Colonic mucosa (tissue), 4 donors: ENCODE measurements around the gene OR5J2. TPM values are rescaled to one million over a fixed set of nuclear protein-coding genes. Genes with fewer than 3 reads are reported as not detected.

ENCODE experiments used
- DNase-seq: peaks from one replicate; pipeline ENCODE4 v3.0.0-alpha.2; 2020
- H3K27ac ChIP-seq: fragments of 200-600 bp; one replicate; pipeline ENCODE4 v1.8.0; 2021
- H3K27me3 ChIP-seq: fragments of 200-600 bp; one replicate; pipeline ENCODE4 v1.8.0; 2021
- H3K36me3 ChIP-seq: fragments of 200-600 bp; one replicate; pipeline ENCODE4 v1.8.0; 2021
- H3K4me1 ChIP-seq: fragments of 200-600 bp; one replicate; pipeline ENCODE4 v1.8.0; 2021; ENCODE audit warnings: mild to moderate bottlenecking
- H3K4me3 ChIP-seq: fragments of 200-600 bp; one replicate; pipeline ENCODE4 v1.8.0; 2021
- H3K9ac ChIP-seq, 2 donors: one replicate each; pipeline ENCODE4 v1.7.0; 2013; ENCODE audit warnings: control low read depth in 2 of 2, low read depth in 2 of 2, low read length in 2 of 2
- H3K9me3 ChIP-seq: fragments of 200-600 bp; one replicate; pipeline ENCODE4 v1.8.0; 2021
- intact Hi-C: fragments of 100-400 bp; cut with DNase I; formaldehyde crosslinking; loops from one replicate; pipeline ENCODE4 v1.14.1; 2022
- total RNA-seq, 2 donors: library from RNA; stranded (reverse); fragmentation: NEBNext Ultra II Directional in 1 of 2; extraction: Animal tissue kit (Norgen Biotek cat#: 25700) in 1 of 2; gene quantifications; one replicate each; pipeline ENCODE4 v1.2.1, GENCODE V29; 2021
- TF ChIP-seq, protein P1 (sequence below): fragments of 200-600 bp; IDR thresholded peaks from one replicate; pipeline ENCODE4 v1.8.0; 2022; ENCODE audit warnings: antibody characterized with exemption, mild to moderate bottlenecking
- donor health status: healthy.
- donor health status: DM: no; HTN: no; CAD: no.
- donor health status: DM: no; HTN: no; CAD: no.

Gene OR5J2
- total RNA-seq, 2 donors from 2014 or later, result not detected

DNA sequence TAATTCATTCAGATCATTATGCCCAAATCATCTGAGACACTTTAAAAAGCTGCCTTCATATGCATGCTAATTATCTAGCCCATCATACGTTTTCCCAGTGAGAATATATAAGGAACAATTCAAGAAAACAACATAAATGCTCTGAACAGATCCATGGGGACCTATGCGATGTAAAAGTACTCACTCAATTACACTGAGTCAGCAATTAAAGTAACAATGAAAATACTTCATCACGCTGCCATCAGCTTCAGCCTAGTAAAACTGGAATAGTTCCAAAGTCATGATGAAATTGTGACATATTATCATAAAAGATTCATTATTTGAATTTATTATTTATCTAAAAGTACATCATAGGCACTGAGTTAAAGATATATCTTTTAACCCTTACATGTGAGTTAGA, 12.6 kb upstream of the OR5J2 start:
- Histone ChIP-seq H3K27me3 (no peaks in the 10 kb centered on the region), H3K4me1 (no peaks in the 10 kb centered on the region), H3K27ac (no peak overlapping the region), H3K4me3 (no peak overlapping the region), H3K36me3 (no peaks in the 10 kb centered on the region), H3K9me3 (no peaks in the 10 kb centered on the region), H3K9ac (no peak overlapping the region)
- intact Hi-C loops, result no loop called here
- TF ChIP-seq, protein P1, sequence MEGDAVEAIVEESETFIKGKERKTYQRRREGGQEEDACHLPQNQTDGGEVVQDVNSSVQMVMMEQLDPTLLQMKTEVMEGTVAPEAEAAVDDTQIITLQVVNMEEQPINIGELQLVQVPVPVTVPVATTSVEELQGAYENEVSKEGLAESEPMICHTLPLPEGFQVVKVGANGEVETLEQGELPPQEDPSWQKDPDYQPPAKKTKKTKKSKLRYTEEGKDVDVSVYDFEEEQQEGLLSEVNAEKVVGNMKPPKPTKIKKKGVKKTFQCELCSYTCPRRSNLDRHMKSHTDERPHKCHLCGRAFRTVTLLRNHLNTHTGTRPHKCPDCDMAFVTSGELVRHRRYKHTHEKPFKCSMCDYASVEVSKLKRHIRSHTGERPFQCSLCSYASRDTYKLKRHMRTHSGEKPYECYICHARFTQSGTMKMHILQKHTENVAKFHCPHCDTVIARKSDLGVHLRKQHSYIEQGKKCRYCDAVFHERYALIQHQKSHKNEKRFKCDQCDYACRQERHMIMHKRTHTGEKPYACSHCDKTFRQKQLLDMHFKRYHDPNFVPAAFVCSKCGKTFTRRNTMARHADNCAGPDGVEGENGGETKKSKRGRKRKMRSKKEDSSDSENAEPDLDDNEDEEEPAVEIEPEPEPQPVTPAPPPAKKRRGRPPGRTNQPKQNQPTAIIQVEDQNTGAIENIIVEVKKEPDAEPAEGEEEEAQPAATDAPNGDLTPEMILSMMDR, result no peak
- DNase-seq, result no peak

DNA sequence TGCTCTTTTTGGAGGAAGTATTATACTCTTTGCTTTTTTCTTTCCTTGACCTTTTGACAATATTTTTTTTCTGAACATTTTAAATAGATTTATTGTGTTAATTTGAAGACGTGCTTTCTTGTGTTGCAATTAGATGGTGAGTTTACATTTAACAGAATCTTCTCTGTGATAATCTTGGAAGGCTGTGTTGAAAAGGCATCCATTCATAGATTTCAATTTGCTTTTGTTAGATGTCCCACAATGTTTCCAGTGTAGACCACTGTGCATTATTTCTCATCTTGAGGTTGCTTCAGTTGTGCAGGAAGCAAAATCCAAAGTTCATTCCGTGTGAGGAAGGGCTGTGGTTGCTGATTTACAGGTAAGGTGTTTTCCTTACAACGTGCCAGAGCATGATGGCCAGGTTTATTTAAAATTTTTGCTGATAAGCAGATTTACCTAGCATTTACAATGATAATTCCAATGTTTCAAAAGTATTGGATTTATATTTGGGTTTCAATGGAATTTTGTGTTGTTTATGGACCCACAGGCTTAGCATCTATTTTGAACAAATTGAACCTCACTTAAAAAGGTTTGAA, 4.1 kb upstream of the OR5J2 start:
- no peak overlapping the region for H3K9ac ChIP-seq
- TF ChIP-seq, protein P1, result no peak
- no peak overlapping the region for H3K27ac ChIP-seq
- H3K4me3 ChIP-seq, result no peak overlapping the region
- no peaks in the 10 kb centered on the region for H3K27me3 ChIP-seq
- no peaks in the 10 kb centered on the region for H3K9me3 ChIP-seq
- no peaks in the 10 kb centered on the region for H3K36me3 ChIP-seq
- peak; percentile 23 for DNase-seq
- intact Hi-C loops, result no loop called here
- no peaks in the 10 kb centered on the region for H3K4me1 ChIP-seq

DNA sequence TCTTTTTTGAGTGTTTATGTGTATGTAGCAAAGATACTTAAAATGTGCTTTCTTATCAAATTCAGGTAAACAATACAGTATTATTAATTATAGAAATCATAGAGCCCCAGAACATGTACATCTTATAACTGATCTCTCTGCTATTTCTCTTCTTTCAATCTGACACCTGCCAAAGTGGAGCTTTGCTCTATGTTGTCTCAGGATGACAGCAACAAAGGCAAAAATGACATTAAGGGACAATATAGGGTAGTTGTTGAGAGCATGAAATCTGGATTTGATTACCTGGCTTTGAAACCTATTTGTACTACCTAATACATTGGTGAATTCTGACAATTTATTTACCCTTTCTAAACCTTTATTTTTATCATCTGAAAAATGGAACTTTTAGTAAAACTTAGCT, 7.0 kb downstream of the OR5J2 start:
- no peaks in the 10 kb centered on the region for H3K9me3 ChIP-seq
- TF ChIP-seq, protein P1, result no peak
- no peaks in the 10 kb centered on the region for H3K4me1 ChIP-seq
- no peak for DNase-seq
- intact Hi-C loops, result no loop called here
- no peak overlapping the region for H3K27ac ChIP-seq
- no peak overlapping the region for H3K9ac ChIP-seq
- H3K4me3 ChIP-seq, result no peak overlapping the region
- H3K27me3 ChIP-seq, result no peaks in the 10 kb centered on the region
- no peaks in the 10 kb centered on the region for H3K36me3 ChIP-seq

DNA sequence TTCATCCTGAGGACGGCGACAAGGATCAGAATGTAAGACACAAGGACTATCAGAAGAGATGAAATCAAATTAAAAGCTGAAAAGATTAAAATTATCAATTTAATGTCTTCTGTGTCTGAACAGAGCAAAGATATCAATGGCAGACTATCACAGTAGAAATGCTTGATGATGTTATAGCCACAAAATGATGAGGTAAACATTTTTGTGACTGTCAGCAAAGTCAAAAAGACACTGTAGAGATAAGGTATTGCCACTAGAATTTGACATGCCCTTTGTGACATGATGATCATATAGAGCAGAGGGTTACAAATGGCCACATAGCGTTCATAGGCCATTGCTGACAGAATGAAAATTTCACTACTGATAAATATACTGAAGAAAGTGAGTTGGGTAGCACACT, 12.2 kb downstream of the OR5J2 start:
- Histone ChIP-seq H3K27me3 (no peaks in the 10 kb centered on the region), H3K36me3 (no peaks in the 10 kb centered on the region), H3K4me1 (no peaks in the 10 kb centered on the region), H3K9me3 (no peaks in the 10 kb centered on the region), H3K27ac (no peak overlapping the region), H3K4me3 (no peak overlapping the region), H3K9ac (no peak overlapping the region)
- intact Hi-C loops, result no loop called here
- TF ChIP-seq, protein P1, result no peak
- DNase-seq, result no peak

DNA sequence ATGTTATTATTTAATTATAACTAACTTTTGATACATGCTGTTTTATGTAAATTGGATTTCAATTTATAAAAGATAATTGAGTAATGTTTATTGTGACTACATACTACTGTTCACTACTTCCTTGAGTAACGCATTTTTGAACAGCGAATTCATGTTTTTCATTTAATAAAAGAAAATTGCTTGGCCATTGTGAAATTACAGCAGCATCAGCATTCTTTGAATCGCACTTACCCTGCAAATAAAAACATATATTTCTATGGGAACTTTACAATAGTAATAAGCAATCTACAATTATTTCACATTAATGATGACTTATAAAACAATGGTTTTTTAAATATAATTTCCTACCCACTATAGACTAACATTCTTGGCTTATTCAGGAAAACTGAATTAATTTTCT, 20.3 kb downstream of the OR5J2 start:
- no peak overlapping the region for H3K27ac ChIP-seq
- intact Hi-C loops, result no loop called here

More for the DNA sequence above, 20.3 kb downstream of the OR5J2 start:
- Histone ChIP-seq H3K27me3 (no peaks in the 10 kb centered on the region), H3K36me3 (no peaks in the 10 kb centered on the region), H3K4me1 (no peaks in the 10 kb centered on the region), H3K9ac (no peak overlapping the region), H3K4me3 (no peak overlapping the region), H3K9me3 (no peaks in the 10 kb centered on the region)
- TF ChIP-seq, protein P1, result no peak
- no peak for DNase-seq
